ENCODE measurements around the gene GGCT.

DNA sequence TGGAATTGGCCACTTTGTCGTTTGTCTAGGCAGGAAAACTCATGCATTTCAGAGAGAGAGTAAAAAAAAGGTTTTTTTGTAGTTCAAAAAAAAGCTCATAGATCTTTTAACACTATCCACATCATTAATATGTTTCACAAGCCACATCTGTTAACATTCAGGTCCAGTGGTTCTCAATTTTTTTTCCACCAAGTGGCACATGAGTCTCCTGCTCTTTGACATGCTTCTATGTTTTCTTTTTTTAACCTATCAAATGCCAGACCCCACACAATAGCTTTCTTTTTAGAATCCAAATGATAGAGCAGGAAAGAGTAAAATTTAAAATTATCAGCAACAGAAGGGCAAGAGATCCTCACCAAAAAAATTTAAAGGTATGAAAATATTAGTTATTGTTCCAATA, 46.3 kb downstream of the GGCT start:
- TF ChIP-seq CTCF (optimal IDR thresholded peaks at IDR 0.05 in 1 of 3, IDR thresholded peaks at IDR 0.05 in 1 of 3, conservative IDR thresholded peaks at IDR 0.05 in 1 of 3; ENCODE audit: extremely low read depth in 1 of 3, insufficient read depth in 2 of 3, low read length in 3 of 3) (no peak), EZH2 (IDR thresholded peaks at IDR 0.05; ENCODE audit: low read length) (no peak)
